Immature natural killer cell (primary cell): ENCODE data around the gene MYORG. TPM values are rescaled to one million over a fixed set of nuclear protein-coding genes. Genes with fewer than 3 reads are reported as not detected.
A peak's percentile ranks its signal among the peaks of the same experiment; 100 is the strongest.

Source experiments
- DNase-seq, 3 donors: peaks; one replicate each; pipeline ENCODE4 v3.0.0; 2022; ENCODE audit warnings: mixed read lengths in 1 of 3
- H3K27ac Mint-ChIP-seq, 6 donors: one replicate each; pipeline ENCODE4 v1.8.0; 2020; ENCODE audit warnings: mixed read lengths in 6 of 6, mild to moderate bottlenecking in 5 of 6, inconsistent platforms in 4 of 6, moderate library complexity in 3 of 6
- H3K27me3 Mint-ChIP-seq, 3 donors: one replicate each; pipeline ENCODE4 v1.8.0; 2020 to 2021; ENCODE audit warnings: low read depth in 3 of 3, mild to moderate bottlenecking in 3 of 3, mixed read lengths in 3 of 3, moderate library complexity in 3 of 3, inconsistent platforms in 1 of 3
- H3K36me3 Mint-ChIP-seq, 3 donors: one replicate each; pipeline ENCODE4 v1.8.0; 2020; ENCODE audit warnings: mixed read lengths in 3 of 3, inconsistent platforms in 2 of 3, mild to moderate bottlenecking in 2 of 3
- H3K4me1 Mint-ChIP-seq, 2 donors: one replicate each; pipeline ENCODE4 v1.8.0; 2020; ENCODE audit warnings: inconsistent platforms in 2 of 2, mild to moderate bottlenecking in 2 of 2, mixed read lengths in 2 of 2, moderate library complexity in 1 of 2
- H3K4me3 Mint-ChIP-seq, 5 donors: one replicate each; pipeline ENCODE4 v1.8.0; 2020; ENCODE audit warnings: mild to moderate bottlenecking in 5 of 5, mixed read lengths in 5 of 5, inconsistent platforms in 3 of 5, moderate library complexity in 3 of 5
- H3K9me3 Mint-ChIP-seq, 6 donors: one replicate each; pipeline ENCODE4 v1.8.0; 2020; ENCODE audit warnings: mild to moderate bottlenecking in 6 of 6, mixed read lengths in 6 of 6, inconsistent platforms in 4 of 6, moderate library complexity in 3 of 6
- polyA plus RNA-seq, 3 donors: library from polyadenylated mRNA; unstranded; fragments of 300-500 nt; fragmentation: Illumina TruSeq; gene quantifications; one replicate each; pipeline ENCODE4 v1.2.3, GENCODE V29; 2021

Gene MYORG
- polyA plus RNA-seq, 3 donors from 2014 or later: 0.30 to 0.69 TPM; not detected in 1

DNA sequence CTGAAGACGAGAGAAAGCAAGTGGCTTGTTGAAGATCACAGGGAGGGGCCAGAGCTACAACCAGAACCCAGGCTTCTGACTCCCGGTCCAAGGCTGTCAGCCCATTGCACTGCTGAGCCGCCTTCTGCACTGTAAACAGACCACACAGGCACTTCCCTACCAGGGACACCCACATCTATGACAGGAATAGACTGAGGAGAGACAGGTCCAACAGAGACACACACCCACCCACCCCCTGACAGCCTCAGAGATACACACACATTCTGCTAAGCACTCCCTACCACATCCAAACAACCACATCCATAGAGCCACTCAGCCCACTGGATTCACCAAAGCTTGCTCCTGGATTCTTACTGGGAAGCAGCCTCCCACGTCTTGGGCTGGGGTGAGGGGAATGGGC lies 23.0 kb upstream of the MYORG start:
- DNase-seq: no peak
- peaks cover 8 to 29% (median 13%) of the 10 kb centered on the region in 3 donors for H3K36me3 Mint-ChIP-seq
- no peak overlapping the region for H3K4me3 Mint-ChIP-seq
- no peaks in the 10 kb centered on the region for H3K9me3 Mint-ChIP-seq
- no peak overlapping the region for H3K27ac Mint-ChIP-seq
- no peaks in the 10 kb centered on the region for H3K4me1 Mint-ChIP-seq
- peaks cover 0 to 1% (median 0%) of the 10 kb centered on the region in 3 donors for H3K27me3 Mint-ChIP-seq

DNA sequence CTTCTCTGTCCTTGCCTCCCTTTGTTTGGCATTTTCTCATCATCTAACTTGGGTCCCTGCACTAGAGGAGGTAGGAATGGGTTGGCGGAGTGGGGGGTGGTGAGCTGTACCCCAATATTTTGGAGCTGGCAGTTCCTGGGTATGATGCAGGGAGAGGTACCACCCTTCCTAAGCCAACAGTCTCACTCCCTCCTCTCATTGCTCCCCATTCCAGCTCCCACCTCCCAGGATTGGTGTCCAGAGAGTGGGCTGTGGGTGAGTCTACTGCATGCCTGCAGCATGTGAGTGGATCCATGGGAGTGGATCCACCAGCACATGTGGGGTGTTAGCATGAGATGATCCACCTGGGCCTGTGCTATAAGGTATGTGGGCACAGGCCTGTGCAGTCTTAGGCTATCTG lies 22.2 kb upstream of the MYORG start:
- Mint-ChIP-seq H3K4me3 (no peak overlapping the region), H3K27me3 (peaks cover 0 to 2% (median 1%) of the 10 kb centered on the region in 3 donors), H3K36me3 (peaks cover 8 to 26% (median 12%) of the 10 kb centered on the region in 3 donors), H3K27ac (no peak overlapping the region), H3K9me3 (no peaks in the 10 kb centered on the region), H3K4me1 (no peaks in the 10 kb centered on the region)
- no peak for DNase-seq

DNA sequence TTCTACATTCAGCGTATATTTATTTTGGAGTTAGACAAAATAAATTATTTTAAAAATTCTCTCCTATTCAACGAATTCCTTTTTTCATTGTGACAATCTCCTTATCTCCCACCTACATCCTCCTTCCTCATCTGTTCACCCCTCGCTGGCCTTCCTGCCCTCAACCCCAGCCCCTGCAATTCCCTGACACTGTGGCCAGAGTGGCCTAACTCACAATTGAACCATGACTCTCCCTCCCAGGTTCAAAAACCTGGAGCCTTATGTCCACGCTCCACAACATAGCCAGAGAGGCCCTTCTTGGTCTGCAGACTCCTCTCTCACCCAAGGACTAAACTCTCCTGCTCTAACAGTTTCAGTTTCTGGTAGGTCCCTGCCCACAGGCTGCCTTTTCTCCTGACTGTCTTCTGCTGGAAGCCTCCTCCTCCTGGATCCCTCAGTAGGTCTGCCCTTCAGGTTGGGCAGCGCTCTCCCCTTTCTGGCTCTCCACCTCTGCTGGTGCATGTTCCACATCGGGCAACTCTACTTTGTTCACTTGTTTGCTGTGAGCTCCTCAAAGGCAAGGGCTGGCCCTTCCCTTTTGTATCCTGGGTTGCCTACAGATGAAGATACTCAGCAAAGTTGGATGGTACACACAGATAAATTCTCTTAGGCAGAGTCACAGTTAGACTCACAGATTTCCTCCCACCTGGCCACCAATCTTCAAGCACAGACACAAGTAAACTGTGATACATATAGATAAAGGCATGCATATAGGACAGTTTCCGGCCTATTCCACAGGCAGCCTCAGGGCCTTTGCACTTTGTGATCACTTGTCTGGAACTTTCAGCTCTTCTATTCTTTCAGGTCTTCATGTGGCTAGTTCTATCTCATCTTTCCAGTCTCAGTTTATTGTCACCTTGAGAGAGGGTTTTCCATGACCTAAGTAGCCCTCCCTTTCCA lies 19.8 kb upstream of the MYORG start:
- Mint-ChIP-seq H3K4me3 (no peak overlapping the region), H3K27ac (no peak overlapping the region), H3K27me3 (peaks cover 1 to 4% (median 4%) of the 10 kb centered on the region in 3 donors), H3K4me1 (no peaks in the 10 kb centered on the region), H3K9me3 (no peaks in the 10 kb centered on the region), H3K36me3 (peaks cover 4 to 12% (median 8%) of the 10 kb centered on the region in 3 donors)
- no peak for DNase-seq

DNA sequence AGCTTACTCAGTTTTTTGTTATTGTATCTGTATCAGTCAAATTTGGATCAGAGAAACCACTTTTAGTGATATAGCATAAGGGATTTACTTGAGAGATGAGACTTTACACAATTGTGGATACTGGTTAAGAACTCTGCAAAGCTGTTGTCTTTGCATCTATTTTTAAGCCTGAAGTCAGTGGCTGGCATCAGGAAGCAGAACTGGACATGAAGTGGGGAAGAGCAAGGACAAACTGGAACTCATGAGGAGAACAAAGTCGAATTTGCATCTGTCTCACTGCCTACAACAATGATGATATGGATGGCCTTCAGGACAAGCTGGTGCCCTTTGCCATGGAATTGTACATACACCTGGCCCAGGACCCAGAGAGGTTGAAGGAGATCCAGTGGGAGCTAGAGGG lies 15.8 kb upstream of the MYORG start:
- Mint-ChIP-seq H3K27ac (no peak overlapping the region), H3K36me3 (no peaks in the 10 kb centered on the region), H3K4me3 (no peak overlapping the region), H3K27me3 (peaks cover 0 to 10% (median 7%) of the 10 kb centered on the region in 3 donors), H3K4me1 (no peaks in the 10 kb centered on the region), H3K9me3 (no peaks in the 10 kb centered on the region)
- DNase-seq: no peak

DNA sequence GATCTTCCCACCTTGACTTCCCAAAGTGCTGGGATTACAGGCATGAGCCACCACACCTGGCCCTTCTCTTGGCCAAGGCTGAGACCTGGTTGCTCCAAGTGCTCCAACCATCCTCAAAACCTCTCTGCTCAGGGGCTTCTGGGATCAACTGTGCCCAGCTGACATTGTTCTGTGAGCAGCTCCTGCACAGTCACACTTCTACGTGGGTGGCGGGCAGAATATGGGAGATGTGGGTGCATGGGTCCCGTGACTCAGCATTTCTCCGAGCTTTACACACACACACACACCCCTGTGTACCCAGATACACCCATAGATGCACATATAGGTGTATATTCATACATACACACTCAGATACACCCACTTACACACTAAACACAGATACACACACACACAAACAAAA lies 10.5 kb upstream of the MYORG start:
- no peak overlapping the region for H3K4me3 Mint-ChIP-seq
- no peak overlapping the region for H3K27ac Mint-ChIP-seq
- H3K4me1 Mint-ChIP-seq: no peaks in the 10 kb centered on the region
- H3K27me3 Mint-ChIP-seq: peaks cover 0 to 8% (median 7%) of the 10 kb centered on the region in 3 donors
- peaks cover 0 to 2% (median 0%) of the 10 kb centered on the region in 6 donors for H3K9me3 Mint-ChIP-seq
- no peaks in the 10 kb centered on the region for H3K36me3 Mint-ChIP-seq
- no peak for DNase-seq

DNA sequence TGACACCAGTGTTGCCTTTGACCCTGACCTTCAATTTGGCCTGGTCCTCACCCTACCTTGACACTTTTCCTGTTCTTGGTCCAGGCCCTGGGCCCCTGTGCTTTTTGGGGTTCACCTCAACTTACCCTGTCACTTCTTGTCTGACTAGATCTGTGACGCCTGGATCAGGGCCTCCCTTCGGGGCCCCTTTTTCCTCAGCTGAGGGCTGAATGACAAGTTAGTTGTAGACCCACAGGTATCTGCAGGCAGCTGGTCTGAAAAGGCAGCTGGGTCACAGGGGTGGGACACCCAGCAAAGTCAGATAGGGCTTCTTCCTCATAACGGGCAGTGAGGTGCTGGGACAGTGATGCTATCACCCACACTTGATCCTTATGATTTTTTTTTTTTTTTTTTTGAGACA lies 10.0 kb upstream of the MYORG start:
- H3K36me3 Mint-ChIP-seq: no peaks in the 10 kb centered on the region
- peaks cover 0 to 2% of the 10 kb centered on the region in 2 donors for H3K4me1 Mint-ChIP-seq
- peaks cover 0 to 2% (median 0%) of the 10 kb centered on the region in 6 donors for H3K9me3 Mint-ChIP-seq
- H3K27me3 Mint-ChIP-seq: peaks cover 0 to 8% (median 7%) of the 10 kb centered on the region in 3 donors
- no peak overlapping the region for H3K4me3 Mint-ChIP-seq
- DNase-seq: no peak
- no peak overlapping the region for H3K27ac Mint-ChIP-seq

DNA sequence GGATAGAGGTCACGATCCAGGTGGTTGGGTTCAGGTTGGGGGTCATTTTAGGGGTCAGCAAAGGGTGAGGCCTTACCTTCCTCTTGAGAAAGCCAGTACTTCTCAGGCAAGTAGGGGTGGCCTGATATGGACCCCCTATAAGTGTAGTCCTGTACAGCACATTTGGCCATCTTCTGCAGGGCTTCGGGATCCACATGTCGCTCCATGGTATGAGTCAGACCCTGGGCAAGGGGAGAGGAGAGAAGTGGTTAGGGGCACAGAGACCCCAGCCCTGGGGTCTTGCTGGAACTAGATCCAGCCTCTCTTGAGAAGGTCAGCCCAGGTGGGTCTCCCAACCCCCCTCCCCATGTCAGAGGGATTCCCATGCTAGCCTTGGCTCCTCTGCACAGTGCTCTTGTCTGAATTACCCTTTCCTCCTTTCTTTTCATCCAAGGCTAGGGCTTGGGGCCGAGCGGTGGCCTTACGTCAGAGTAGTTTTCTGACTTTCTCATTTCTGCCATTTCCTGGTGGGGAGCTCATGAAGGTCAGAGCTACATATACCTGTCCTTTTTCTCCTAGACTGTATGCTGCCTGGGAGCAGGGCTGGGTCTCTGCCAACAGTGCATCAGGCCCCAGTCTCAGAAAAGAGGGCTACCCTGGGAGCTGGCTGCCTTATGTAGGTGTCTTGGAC lies 9.0 kb upstream of the MYORG start:
- H3K27ac Mint-ChIP-seq: no peak overlapping the region

DNA sequence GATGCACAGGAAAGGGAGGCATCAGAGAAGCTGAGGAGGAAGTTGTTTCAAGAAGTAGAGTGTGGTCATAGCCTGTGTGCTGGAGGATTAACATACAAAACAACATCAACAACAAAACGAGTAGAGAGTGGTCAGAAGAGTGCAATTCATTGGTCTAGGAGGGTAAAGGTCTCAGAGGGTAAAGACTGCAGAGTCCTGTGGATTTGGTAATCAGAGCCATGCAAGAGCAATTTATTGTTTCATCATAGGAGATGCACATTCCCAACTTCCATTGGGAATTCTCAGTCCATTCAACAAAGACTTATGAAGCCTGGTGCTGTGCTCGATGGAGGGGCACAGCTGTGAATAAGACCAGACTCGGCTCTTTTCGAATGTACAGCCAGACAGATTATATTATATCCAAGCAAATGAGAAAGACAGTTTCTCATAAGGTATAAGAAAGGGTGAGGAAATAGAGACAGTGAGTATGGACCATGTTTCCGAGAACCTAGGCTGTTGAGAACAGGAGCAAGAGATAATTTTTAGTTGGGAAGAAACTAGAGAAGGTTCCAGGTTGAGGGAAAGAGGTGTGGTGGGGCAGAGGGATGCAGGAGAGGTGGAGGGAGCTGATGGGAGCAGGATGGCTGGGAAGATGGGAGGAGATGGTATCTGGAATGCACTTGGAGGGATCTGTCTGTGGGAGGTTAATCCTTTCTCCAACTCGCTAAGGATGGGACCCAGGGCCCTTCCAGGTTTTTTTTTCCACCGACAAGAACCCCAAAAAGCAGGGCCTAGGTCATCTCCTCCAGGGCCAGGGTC lies 7.9 kb upstream of the MYORG start:
- no peak for DNase-seq
- Mint-ChIP-seq H3K9me3 (peaks cover 0 to 2% (median 0%) of the 10 kb centered on the region in 6 donors), H3K4me1 (peaks cover 20 to 21% of the 10 kb centered on the region in 2 donors), H3K36me3 (no peaks in the 10 kb centered on the region), H3K4me3 (no peak overlapping the region), H3K27me3 (peaks cover 7 to 8% (median 7%) of the 10 kb centered on the region in 3 donors), H3K27ac (no peak overlapping the region)

More for the DNA sequence above, 9.0 kb upstream of the MYORG start:
- no peak for DNase-seq
- peaks cover 6 to 7% (median 7%) of the 10 kb centered on the region in 3 donors for H3K27me3 Mint-ChIP-seq
- H3K9me3 Mint-ChIP-seq: peaks cover 0 to 2% (median 0%) of the 10 kb centered on the region in 6 donors
- peaks cover 9 to 11% of the 10 kb centered on the region in 2 donors for H3K4me1 Mint-ChIP-seq
- no peak overlapping the region for H3K4me3 Mint-ChIP-seq
- H3K36me3 Mint-ChIP-seq: no peaks in the 10 kb centered on the region

DNA sequence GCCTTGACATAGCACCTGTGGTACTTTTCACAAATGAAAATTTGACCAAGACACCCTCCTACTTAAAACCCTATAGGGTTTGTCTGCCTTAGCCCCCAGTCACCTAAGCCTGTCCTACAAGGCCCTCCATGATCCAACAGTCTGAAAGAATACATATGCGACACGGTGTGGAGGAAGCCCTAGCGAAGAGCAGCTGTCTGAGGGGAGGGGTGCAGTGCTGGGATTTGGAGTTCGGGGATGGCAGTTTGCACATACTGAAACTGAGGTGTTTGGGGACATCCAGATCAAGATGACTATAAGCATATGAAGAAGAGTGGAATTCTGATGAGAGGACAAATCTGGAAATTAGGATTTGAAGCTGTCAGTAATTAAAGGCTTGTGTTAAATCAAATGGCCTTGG lies 7.2 kb upstream of the MYORG start:
- Mint-ChIP-seq H3K9me3 (peaks cover 0 to 2% (median 0%) of the 10 kb centered on the region in 6 donors), H3K4me1 (peaks cover 26% of the 10 kb centered on the region in 2 donors), H3K27me3 (peaks cover 7 to 10% (median 7%) of the 10 kb centered on the region in 3 donors), H3K4me3 (no peak overlapping the region), H3K36me3 (no peaks in the 10 kb centered on the region), H3K27ac (no peak overlapping the region)
- DNase-seq: no peak

DNA sequence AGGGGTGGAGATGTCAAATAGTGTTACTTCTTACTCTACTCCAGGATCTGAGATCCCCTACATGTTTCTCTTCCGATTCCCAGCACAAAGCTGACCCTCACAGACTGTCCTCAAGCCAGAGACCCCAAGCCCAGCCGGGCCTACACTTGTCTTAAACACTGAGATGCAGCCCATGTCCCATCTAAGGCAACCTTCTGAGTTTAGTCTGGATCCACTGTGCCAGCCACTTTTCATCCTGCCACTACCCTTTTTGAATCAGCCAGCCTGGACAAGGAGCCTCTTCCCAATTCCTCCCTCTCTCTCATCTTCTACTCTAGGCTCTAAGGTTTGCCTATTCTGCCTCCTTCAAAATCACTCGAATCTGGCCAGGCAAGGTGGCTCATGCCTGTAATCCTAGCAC lies 6.2 kb upstream of the MYORG start:
- H3K9me3 Mint-ChIP-seq: peaks cover 0 to 2% (median 0%) of the 10 kb centered on the region in 6 donors
- H3K36me3 Mint-ChIP-seq: no peaks in the 10 kb centered on the region
- H3K27ac Mint-ChIP-seq: no peak overlapping the region
- H3K27me3 Mint-ChIP-seq: peaks cover 7 to 10% (median 9%) of the 10 kb centered on the region in 3 donors
- peak overlapping the region in 2 of 5 donors; percentile 8 to 48 for H3K4me3 Mint-ChIP-seq
- no peak for DNase-seq
- peaks cover 26 to 31% of the 10 kb centered on the region in 2 donors for H3K4me1 Mint-ChIP-seq

DNA sequence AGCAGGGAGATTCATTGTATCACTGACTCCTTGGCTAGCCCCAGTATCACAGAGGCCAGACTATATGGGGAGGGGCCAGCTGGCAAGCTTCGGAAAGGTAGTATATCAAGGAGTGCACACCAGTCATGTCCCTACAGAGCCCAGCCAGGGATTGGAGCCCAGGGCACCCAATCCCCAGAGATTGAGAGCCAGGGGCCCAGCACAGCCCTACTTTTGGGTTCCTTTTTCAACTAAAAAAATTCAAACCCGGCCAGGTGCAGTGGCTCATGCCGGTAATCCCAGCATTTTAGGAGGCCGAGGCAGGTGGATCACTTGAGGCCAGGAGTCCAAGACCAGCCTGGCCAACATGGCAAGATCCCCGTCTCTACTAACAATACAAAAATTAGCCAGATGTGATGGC lies 5.4 kb upstream of the MYORG start:
- DNase-seq: no peak
- Mint-ChIP-seq H3K27ac (peak overlapping the region in 2 of 6 donors; percentile 19 to 62), H3K9me3 (peaks cover 0 to 2% (median 0%) of the 10 kb centered on the region in 6 donors), H3K27me3 (peaks cover 7 to 10% (median 9%) of the 10 kb centered on the region in 3 donors), H3K4me1 (peaks cover 29 to 35% of the 10 kb centered on the region in 2 donors), H3K4me3 (peak overlapping the region in 4 of 5 donors; percentile 85 to 94 (median 87)), H3K36me3 (no peaks in the 10 kb centered on the region)

DNA sequence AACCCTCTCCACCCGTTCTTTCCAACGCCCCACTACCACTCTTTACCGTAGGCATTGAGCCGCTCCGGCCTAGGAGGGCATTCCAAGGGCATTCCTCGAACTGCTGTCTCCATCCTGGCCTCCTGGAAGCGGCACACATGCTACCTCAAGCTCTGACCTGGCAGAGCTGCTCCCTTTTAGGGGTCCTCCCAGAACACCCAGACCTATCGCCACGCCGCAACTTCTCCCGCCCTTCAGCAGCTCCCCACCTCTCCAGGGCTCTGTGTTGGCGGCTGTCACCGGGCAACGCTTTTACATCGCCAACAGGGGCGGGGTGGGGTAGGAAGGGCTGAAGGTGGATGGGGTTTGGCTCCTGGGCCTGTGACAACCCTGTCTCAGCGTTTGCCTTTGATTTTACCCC lies 4.6 kb upstream of the MYORG start:
- peak in 1 of 3 donors; percentile 11 for DNase-seq
- no peaks in the 10 kb centered on the region for H3K36me3 Mint-ChIP-seq

More for the DNA sequence above, 4.6 kb upstream of the MYORG start:
- peaks cover 7 to 10% (median 9%) of the 10 kb centered on the region in 3 donors for H3K27me3 Mint-ChIP-seq
- peak overlapping the region; percentile 85 to 94 (median 87) for H3K4me3 Mint-ChIP-seq
- H3K4me1 Mint-ChIP-seq: peaks cover 34 to 40% of the 10 kb centered on the region in 2 donors
- peak overlapping the region in 2 of 6 donors; percentile 43 to 56 for H3K27ac Mint-ChIP-seq
- peaks cover 0 to 2% (median 0%) of the 10 kb centered on the region in 6 donors for H3K9me3 Mint-ChIP-seq
